MCF 10A (cell line): Measurements from ENCODE around the gene SMAD9. TPM values are rescaled to one million over a fixed set of nuclear protein-coding genes. Genes with fewer than 3 reads are reported as not detected.

ENCODE experiments used
- BruUV-seq: library from RNA; stranded (reverse); fragments of 400-500 nt; replicated peaks from 2 replicates; lab custom pipeline; 2021; lab: Mats Ljungman, UMichigan
- CTCF ChIA-PET: fragments of 300-600 bp; sonication (Branson Sonifier 250); formaldehyde crosslinking; extraction: SDS; loops from one replicate; lab custom pipeline; 2021; ENCODE audit warnings: antibody characterized with exemption, inconsistent platforms; lab: Yijun Ruan, JAX
- POLR2A ChIA-PET: fragments of 300-600, 350-650 bp; sonication (Branson Sonifier 250); formaldehyde crosslinking; extraction: SDS; loops from one replicate; lab custom pipeline; 2020; ENCODE audit warnings: antibody characterized with exemption, inconsistent platforms; lab: Yijun Ruan, JAX
- DNase-seq: peaks from one replicate; pipeline ENCODE4 v3.0.0-alpha.2; 2018; ENCODE audit not compliant: unreplicated experiment
- H3K27ac Mint-ChIP-seq: one replicate; pipeline ENCODE4 v1.8.0; 2022; ENCODE audit warnings: mild to moderate bottlenecking, low read depth, mixed read lengths; ENCODE audit not compliant: unreplicated experiment
- H3K27me3 Mint-ChIP-seq: one replicate; pipeline ENCODE4 v1.8.0; 2022; ENCODE audit warnings: mixed read lengths; ENCODE audit not compliant: insufficient read depth, unreplicated experiment
- H3K36me3 Mint-ChIP-seq: one replicate; pipeline ENCODE4 v1.8.0; 2022; ENCODE audit warnings: mild to moderate bottlenecking, moderate library complexity, mixed read lengths; ENCODE audit not compliant: insufficient read depth, unreplicated experiment
- H3K4me1 Mint-ChIP-seq: one replicate; pipeline ENCODE4 v1.8.0; 2022; ENCODE audit warnings: mixed read lengths; ENCODE audit not compliant: insufficient read depth, unreplicated experiment
- H3K4me3 Mint-ChIP-seq: one replicate; pipeline ENCODE4 v1.8.0; 2022; ENCODE audit warnings: mild to moderate bottlenecking, moderate library complexity, mixed read lengths; ENCODE audit not compliant: unreplicated experiment
- H3K9me3 Mint-ChIP-seq: one replicate; pipeline ENCODE4 v1.8.0; 2022; ENCODE audit warnings: mixed read lengths; ENCODE audit not compliant: unreplicated experiment
- CTCF ChIP-seq: fragments of 200-600 bp; IDR thresholded peaks from one replicate; pipeline ENCODE4 v1.8.0; 2022; ENCODE audit warnings: antibody characterized with exemption, mild to moderate bottlenecking; ENCODE audit not compliant: unreplicated experiment
- intact Hi-C: fragments of 100-400 bp; cut with micrococcal nuclease; formaldehyde crosslinking; loops from 2 replicates; pipeline ENCODE4 v1.14.1; 2022
- total RNA-seq: library from RNA; stranded (reverse); gene quantifications from 2 replicates; pipeline ENCODE4 v1.2.3, GENCODE V29; 2022

SMAD9 gene
- total RNA-seq, 1 experiment from 2014 or later: 1.6 TPM

- ChIA-PET CTCF (no interaction called here), POLR2A (interaction anchor here (0.6 kb wide), 1 partner anchor 46 kb away, joined by 3 read pairs; no protein-coding TSS in a partner anchor)
- Mint-ChIP-seq H3K4me3 (no peak overlapping the region), H3K27me3 (no peaks in the 10 kb centered on the region), H3K36me3 (no peaks in the 10 kb centered on the region), H3K4me1 (no peaks in the 10 kb centered on the region), H3K9me3 (no peaks in the 10 kb centered on the region), H3K27ac (no peak overlapping the region)
- DNase-seq: no peak
- BruUV-seq: no TSS peak
- intact Hi-C loops: no loop called here
- no peak for TF ChIP-seq CTCF
These were observed 4.0 kb downstream of the SMAD9 start for GRCh38 chr13:36915896-36916640.

DNA sequence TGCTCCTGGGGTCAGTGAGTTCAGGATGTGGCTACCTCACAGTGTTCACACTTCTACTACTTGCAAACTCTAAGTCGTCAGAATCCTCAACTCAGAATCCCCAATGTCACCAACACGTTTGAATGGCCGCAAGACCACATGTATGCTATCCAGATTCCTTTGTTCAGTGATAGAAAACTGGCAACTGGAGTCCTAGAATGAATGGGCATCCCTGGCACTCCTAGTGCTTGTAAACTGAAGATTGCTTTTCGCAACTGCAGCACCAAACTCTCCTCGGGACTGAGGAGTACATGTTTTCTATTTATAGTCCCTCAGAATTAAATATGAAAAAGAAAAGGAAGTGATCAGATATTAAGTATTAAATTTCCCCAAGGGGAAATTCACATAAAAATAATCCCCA is 4.9 kb downstream of the SMAD9 start:
- no TSS peak for BruUV-seq
- H3K4me3 Mint-ChIP-seq: no peak overlapping the region
- CTCF ChIA-PET: no interaction called here
- H3K27me3 Mint-ChIP-seq: no peaks in the 10 kb centered on the region
- H3K36me3 Mint-ChIP-seq: no peaks in the 10 kb centered on the region
- no peaks in the 10 kb centered on the region for H3K4me1 Mint-ChIP-seq
- no peak overlapping the region for H3K27ac Mint-ChIP-seq
- no peak for DNase-seq
- POLR2A ChIA-PET: no interaction called here
- no peak for TF ChIP-seq CTCF
- no peaks in the 10 kb centered on the region for H3K9me3 Mint-ChIP-seq
- intact Hi-C loops: no loop called here

GRCh38 chr13:36914648-36915047 is 5.4 kb downstream of the SMAD9 start:
- no TSS peak for BruUV-seq
- Mint-ChIP-seq H3K4me3 (no peak overlapping the region), H3K27me3 (no peaks in the 10 kb centered on the region), H3K36me3 (no peaks in the 10 kb centered on the region), H3K9me3 (no peaks in the 10 kb centered on the region), H3K4me1 (no peaks in the 10 kb centered on the region), H3K27ac (no peak overlapping the region)
- CTCF ChIA-PET: no interaction called here
- no peak for TF ChIP-seq CTCF
- no peak for DNase-seq
- intact Hi-C loops: no loop called here
- POLR2A ChIA-PET: no interaction called here

GRCh38 chr13:36913463-36913862 is 6.6 kb downstream of the SMAD9 start:
- Mint-ChIP-seq H3K36me3 (no peaks in the 10 kb centered on the region), H3K27ac (no peak overlapping the region), H3K9me3 (no peaks in the 10 kb centered on the region), H3K4me1 (no peaks in the 10 kb centered on the region), H3K27me3 (no peaks in the 10 kb centered on the region), H3K4me3 (no peak overlapping the region)
- DNase-seq: no peak
- intact Hi-C loops: no loop called here
- ChIA-PET POLR2A (no interaction called here), CTCF (interaction anchor here (0.6 kb wide), 1 partner anchor 23 kb away, joined by 3 read pairs; no protein-coding TSS in a partner anchor)
- no peak for TF ChIP-seq CTCF
- no TSS peak for BruUV-seq
